ENCODE measurements around the gene IL1A.

DNA sequence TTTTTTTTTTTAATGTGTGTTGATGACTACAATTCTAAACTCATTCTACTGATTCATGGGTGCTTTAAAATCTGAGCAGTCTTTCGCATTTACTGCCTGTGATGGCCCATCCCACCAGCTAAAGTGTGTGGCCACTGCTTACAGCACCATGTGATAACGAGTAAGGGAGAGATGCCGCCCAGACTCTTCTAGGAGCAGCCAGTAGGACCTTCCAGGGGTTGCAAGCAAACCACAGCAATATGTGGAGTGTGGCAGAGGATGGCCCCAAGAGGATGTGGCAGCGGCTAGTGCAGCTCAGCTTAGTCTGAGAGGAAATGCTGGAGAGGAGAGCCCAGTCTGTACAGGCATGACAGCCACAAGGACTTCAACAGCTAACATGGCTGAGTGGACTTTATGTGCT, 37.4 kb upstream of the IL1A start:
- TF ChIP-seq CTCF (IDR thresholded peaks at IDR 0.05; ENCODE audit: poor library complexity) (no peak), EZH2phosphoT487 (IDR thresholded peaks at IDR 0.05; ENCODE audit: low read depth, severe bottlenecking, unreplicated experiment) (no peak), EZH2 (IDR thresholded peaks at IDR 0.05; ENCODE audit: borderline replicate concordance) (no peak)
